Measurements from ENCODE around the gene VPS9D1.
"Not testable (repeated sequence)": the region's sequence is repeated elsewhere in the genome, so short reads cannot be mapped to it uniquely, and the experiment has no call there.

Gene VPS9D1

GRCh38 chr16:89706518-89707260, 14.0 kb downstream of the VPS9D1 start:
- Mint-ChIP-seq H3K36me3 (no peaks in the 10 kb centered on the region), H3K9me3 (no peaks in the 10 kb centered on the region), H3K4me1 (peaks cover 15% of the 10 kb centered on the region), H3K27me3 (no peaks in the 10 kb centered on the region), H3K4me3 (no peak overlapping the region), H3K27ac (peak overlapping the region; percentile 42)
- ATAC-seq = no peak

- Mint-ChIP-seq H3K36me3 (no peaks in the 10 kb centered on the region), H3K27ac (no peak overlapping the region), H3K4me3 (no peak overlapping the region), H3K4me1 (peaks cover 22% of the 10 kb centered on the region), H3K9me3 (no peaks in the 10 kb centered on the region), H3K27me3 (no peaks in the 10 kb centered on the region)
- no peak for ATAC-seq
Observed at GRCh38 chr16:89705006-89705405, 15.7 kb downstream of the VPS9D1 start.

GRCh38 chr16:89704281-89704680, 16.4 kb downstream of the VPS9D1 start:
- Mint-ChIP-seq H3K4me1 (peaks cover 28% of the 10 kb centered on the region), H3K36me3 (no peaks in the 10 kb centered on the region), H3K27ac (no peak overlapping the region), H3K27me3 (no peaks in the 10 kb centered on the region), H3K9me3 (no peaks in the 10 kb centered on the region), H3K4me3 (no peak overlapping the region)
- no peak for ATAC-seq

- H3K27ac Mint-ChIP-seq = peak within 1 kb of the TSS; percentile 56
- no peaks in the 10 kb centered on the region for H3K9me3 Mint-ChIP-seq
- H3K4me1 Mint-ChIP-seq = peaks cover 36% of the 10 kb centered on the region
- peak within 1 kb of the TSS; percentile 86 for H3K4me3 Mint-ChIP-seq
- no peaks in the 10 kb centered on the region for H3K27me3 Mint-ChIP-seq
- peak; percentile 90 for ATAC-seq
- H3K36me3 Mint-ChIP-seq = no peaks in the 10 kb centered on the region
Observed at GRCh38 chr16:89701425-89702406, 19.0 kb downstream of the VPS9D1 start, which contains the start of gene SPATA2L. Gene SPATA2L (minus strand): TSS chr16:89701705. CDS start chr16:89701232, 473 bp downstream.

GRCh38 chr16:89700649-89701424, 19.9 kb downstream of the VPS9D1 start:
- H3K4me1 Mint-ChIP-seq = peaks cover 39% of the 10 kb centered on the region
- H3K27ac Mint-ChIP-seq = peak overlapping the region; percentile 56
- no peaks in the 10 kb centered on the region for H3K9me3 Mint-ChIP-seq
- H3K4me3 Mint-ChIP-seq = peak overlapping the region; percentile 86
- H3K27me3 Mint-ChIP-seq = no peaks in the 10 kb centered on the region
- peak; percentile 43 for ATAC-seq
- peaks cover 2% of the 10 kb centered on the region for H3K36me3 Mint-ChIP-seq

GRCh38 chr16:89700100-89700648, 20.5 kb downstream of the VPS9D1 start:
- Mint-ChIP-seq H3K27me3 (no peaks in the 10 kb centered on the region), H3K4me3 (peak overlapping the region; percentile 86), H3K27ac (peak overlapping the region; percentile 56), H3K4me1 (peaks cover 38% of the 10 kb centered on the region), H3K36me3 (peaks cover 9% of the 10 kb centered on the region), H3K9me3 (no peaks in the 10 kb centered on the region)
- peak; percentile 59 for ATAC-seq

GRCh38 chr16:89699629-89700099, 21.0 kb downstream of the VPS9D1 start:
- H3K27ac Mint-ChIP-seq = peak overlapping the region; percentile 56
- peaks cover 14% of the 10 kb centered on the region for H3K36me3 Mint-ChIP-seq
- peak overlapping the region; percentile 86 for H3K4me3 Mint-ChIP-seq
- peaks cover 38% of the 10 kb centered on the region for H3K4me1 Mint-ChIP-seq
- H3K9me3 Mint-ChIP-seq, ATAC-seq, H3K27me3 Mint-ChIP-seq: not testable (repeated sequence)

GRCh38 chr16:89698717-89699116, 22.0 kb downstream of the VPS9D1 start:
- H3K27ac Mint-ChIP-seq, H3K27me3 Mint-ChIP-seq, ATAC-seq, H3K9me3 Mint-ChIP-seq, H3K4me3 Mint-ChIP-seq: not testable (repeated sequence)
- H3K36me3 Mint-ChIP-seq = peaks cover 17% of the 10 kb centered on the region
- peaks cover 42% of the 10 kb centered on the region for H3K4me1 Mint-ChIP-seq

GRCh38 chr16:89697616-89698331, 22.9 kb downstream of the VPS9D1 start:
- Mint-ChIP-seq H3K9me3 (no peaks in the 10 kb centered on the region), H3K4me3 (no peak overlapping the region), H3K36me3 (peaks cover 24% of the 10 kb centered on the region), H3K4me1 (peaks cover 47% of the 10 kb centered on the region), H3K27ac (no peak overlapping the region), H3K27me3 (no peaks in the 10 kb centered on the region)
- no peak for ATAC-seq

- H3K4me1 Mint-ChIP-seq = peaks cover 41% of the 10 kb centered on the region
- no peak overlapping the region for H3K27ac Mint-ChIP-seq
- no peak overlapping the region for H3K4me3 Mint-ChIP-seq
- ATAC-seq = no peak
- no peaks in the 10 kb centered on the region for H3K27me3 Mint-ChIP-seq
- peaks cover 24% of the 10 kb centered on the region for H3K36me3 Mint-ChIP-seq
- H3K9me3 Mint-ChIP-seq = no peaks in the 10 kb centered on the region
Observed at GRCh38 chr16:89697161-89697615, 23.5 kb downstream of the VPS9D1 start.

- Mint-ChIP-seq H3K4me3 (no peak overlapping the region), H3K27ac (no peak overlapping the region), H3K9me3 (no peaks in the 10 kb centered on the region), H3K4me1 (peaks cover 41% of the 10 kb centered on the region), H3K36me3 (peaks cover 26% of the 10 kb centered on the region), H3K27me3 (no peaks in the 10 kb centered on the region)
- ATAC-seq = no peak
Observed at GRCh38 chr16:89696670-89697128, 24.0 kb downstream of the VPS9D1 start.

- Mint-ChIP-seq H3K27me3 (no peaks in the 10 kb centered on the region), H3K27ac (no peak overlapping the region), H3K9me3 (no peaks in the 10 kb centered on the region), H3K4me3 (no peak overlapping the region), H3K4me1 (peaks cover 41% of the 10 kb centered on the region), H3K36me3 (peaks cover 30% of the 10 kb centered on the region)
- no peak for ATAC-seq
Observed at GRCh38 chr16:89695875-89696669, 24.6 kb downstream of the VPS9D1 start.

GRCh38 chr16:89695086-89695874, 25.4 kb downstream of the VPS9D1 start:
- Mint-ChIP-seq H3K36me3 (peaks cover 35% of the 10 kb centered on the region), H3K4me1 (peaks cover 41% of the 10 kb centered on the region), H3K27ac (no peak overlapping the region), H3K27me3 (no peaks in the 10 kb centered on the region), H3K9me3 (no peaks in the 10 kb centered on the region), H3K4me3 (no peak overlapping the region)
- ATAC-seq = no peak
